GM23338 (cell line): ENCODE measurements around the gene ENTR1. TPM values are rescaled to one million over a fixed set of nuclear protein-coding genes. Genes with fewer than 3 reads are reported as not detected.

Experiments
- ATAC-seq: fragments of 200-7000 bp; cut with Tn5 transposase; 3 replicates; pipeline ENCODE4 v1.9.1; 2020
- DNase-seq: peaks from one replicate; pipeline ENCODE4 v3.0.0-alpha.2; 2015; ENCODE audit warnings: low spot score
- H2AFZ ChIP-seq: fragments of 200-600 bp; sonication (generic); 2 replicates; pipeline ENCODE4 v1.8.0; 2016; ENCODE audit warnings: antibody characterized with exemption, mild to moderate bottlenecking, moderate library complexity
- H3F3A ChIP-seq: fragments of 200-600 bp; sonication (generic); replicated peaks from 2 replicates; pipeline ENCODE4 v1.8.0; 2017; ENCODE audit warnings: antibody characterized with exemption, mixed run types, low read depth
- H3K27ac ChIP-seq: fragments of 200-600 bp; sonication (generic); 2 replicates; pipeline ENCODE4 v1.6.1; 2016; ENCODE audit warnings: low read depth
- H3K27me3 ChIP-seq: fragments of 200-600 bp; sonication (generic); 2 replicates; pipeline ENCODE4 v1.8.0; 2016; ENCODE audit warnings: mild to moderate bottlenecking, mixed run types, moderate library complexity; ENCODE audit not compliant: insufficient read depth
- H3K36me3 ChIP-seq: fragments of 200-600 bp; sonication (generic); 2 replicates; pipeline ENCODE4 v1.8.0; 2016; ENCODE audit warnings: mild to moderate bottlenecking; ENCODE audit not compliant: insufficient read depth
- H3K4me1 ChIP-seq: fragments of 200-600 bp; sonication (generic); 2 replicates; pipeline ENCODE4 v1.8.0; 2016; ENCODE audit warnings: mild to moderate bottlenecking, moderate library complexity; ENCODE audit not compliant: insufficient read depth
- H3K4me2 ChIP-seq: fragments of 200-600 bp; sonication (generic); 2 replicates; pipeline ENCODE4 v1.7.1; 2017; ENCODE audit warnings: mixed run types
- H3K4me3 ChIP-seq: fragments of 200-600 bp; sonication (generic); 2 replicates; pipeline ENCODE4 v1.6.1; 2016; ENCODE audit warnings: mixed run types
- H3K79me2 ChIP-seq: fragments of 200-600 bp; sonication (generic); replicated peaks from 2 replicates; pipeline ENCODE4 v1.8.0; 2017; ENCODE audit warnings: mild to moderate bottlenecking; ENCODE audit not compliant: insufficient read depth
- H3K9me2 ChIP-seq: fragments of 200-600 bp; sonication (generic); 2 replicates; pipeline ENCODE4 v1.8.0; 2017; ENCODE audit not compliant: insufficient read depth
- H4K20me1 ChIP-seq: fragments of 200-600 bp; sonication (generic); replicated peaks from 2 replicates; pipeline ENCODE4 v1.8.0; 2017; ENCODE audit warnings: mild to moderate bottlenecking; ENCODE audit not compliant: insufficient read depth
- H3K27ac Mint-ChIP-seq: 2 replicates; pipeline ENCODE4 v1.8.0; 2020; ENCODE audit warnings: inconsistent platforms, mild to moderate bottlenecking, moderate library complexity, mixed read lengths
- H3K27me3 Mint-ChIP-seq: 3 replicates; pipeline ENCODE4 v1.8.0; 2022; ENCODE audit warnings: low read depth, mild to moderate bottlenecking, moderate library complexity, mixed read lengths, inconsistent platforms; ENCODE audit not compliant: insufficient read depth, poor library complexity
- H3K36me3 Mint-ChIP-seq: 3 replicates; pipeline ENCODE4 v1.8.0; 2021; ENCODE audit warnings: low read depth, mild to moderate bottlenecking, inconsistent platforms, moderate library complexity, mixed read lengths
- H3K4me1 Mint-ChIP-seq: 3 replicates; pipeline ENCODE4 v1.8.0; 2020; ENCODE audit warnings: mild to moderate bottlenecking, inconsistent platforms, mixed read lengths
- H3K4me3 Mint-ChIP-seq: 3 replicates; pipeline ENCODE4 v1.8.0; 2021; ENCODE audit warnings: moderate library complexity, mild to moderate bottlenecking, inconsistent platforms, mixed read lengths
- H3K9me3 Mint-ChIP-seq: 3 replicates; pipeline ENCODE4 v1.8.0; 2020; ENCODE audit warnings: moderate library complexity, mild to moderate bottlenecking, inconsistent platforms, mixed read lengths
- CREB1 ChIP-seq: fragments of 250-450 bp; sonication (Bioruptor Pico); IDR thresholded peaks from 2 replicates; pipeline ENCODE4 v1.5.0; 2020; ENCODE audit warnings: low read depth, mild to moderate bottlenecking, moderate library complexity
- CTCF ChIP-seq, 2 experiments: fragments of 200-600 bp in 1 of 2; sonication (generic) in 1 of 2; conservative IDR thresholded peaks; 2 replicates each; pipeline versions ENCODE4 v1.5.1 to v1.6.1; 2016 to 2017; ENCODE audit warnings: antibody characterized with exemption in 2 of 2, low read depth in 2 of 2, mild to moderate bottlenecking in 2 of 2, moderate library complexity in 1 of 2
- EZH2phosphoT487 ChIP-seq: fragments of 200-600 bp; sonication (generic); IDR thresholded peaks from one replicate; pipeline ENCODE4 v1.8.1; 2018; ENCODE audit warnings: antibody characterized with exemption; ENCODE audit not compliant: unreplicated experiment
- JUNB ChIP-seq: IDR thresholded peaks from one replicate; pipeline ENCODE4 v1.6.1; 2016; ENCODE audit warnings: antibody characterized with exemption; ENCODE audit not compliant: unreplicated experiment
- REST ChIP-seq: IDR thresholded peaks from one replicate; pipeline ENCODE4 v1.6.1; 2018; ENCODE audit warnings: antibody characterized with exemption; ENCODE audit not compliant: unreplicated experiment
- STAT1 ChIP-seq: IDR thresholded peaks from one replicate; pipeline ENCODE4 v1.6.1; 2016; ENCODE audit warnings: antibody characterized with exemption; ENCODE audit not compliant: unreplicated experiment
- ZNF114 ChIP-seq: fragments of 250-450 bp; sonication (Bioruptor Pico); IDR thresholded peaks from 2 replicates; pipeline ENCODE4 v1.5.0; 2020; ENCODE audit warnings: mild to moderate bottlenecking, moderate library complexity
- ZNF331 ChIP-seq: fragments of 250-450 bp; sonication (Bioruptor Pico); IDR thresholded peaks from 2 replicates; pipeline ENCODE4 v1.5.0; 2020; ENCODE audit warnings: low read depth, mild to moderate bottlenecking, moderate library complexity
- polyA plus RNA-seq: library from polyadenylated mRNA; unstranded; fragments of >200 nt; fragmentation: Nextera tagmentation; extraction: Ambion mirVana; gene quantifications from 2 replicates; pipeline ENCODE4 v1.2.1, GENCODE V29; 2016
- total RNA-seq: library from RNA; depleted of rRNA; stranded (reverse); fragments of >200 nt; shearing (Covaris generic); gene quantifications from 2 replicates; pipeline ENCODE4 v1.2.3, GENCODE V29; 2014
- TF ChIP-seq, protein P1 (sequence below): IDR thresholded peaks from 2 replicates; pipeline ENCODE4 v1.6.1; 2016; ENCODE audit warnings: antibody characterized with exemption

ENTR1 gene
- total and polyA plus RNA-seq, 2 experiments from 2014 or later, result 25.6 to 91.9 TPM

DNA sequence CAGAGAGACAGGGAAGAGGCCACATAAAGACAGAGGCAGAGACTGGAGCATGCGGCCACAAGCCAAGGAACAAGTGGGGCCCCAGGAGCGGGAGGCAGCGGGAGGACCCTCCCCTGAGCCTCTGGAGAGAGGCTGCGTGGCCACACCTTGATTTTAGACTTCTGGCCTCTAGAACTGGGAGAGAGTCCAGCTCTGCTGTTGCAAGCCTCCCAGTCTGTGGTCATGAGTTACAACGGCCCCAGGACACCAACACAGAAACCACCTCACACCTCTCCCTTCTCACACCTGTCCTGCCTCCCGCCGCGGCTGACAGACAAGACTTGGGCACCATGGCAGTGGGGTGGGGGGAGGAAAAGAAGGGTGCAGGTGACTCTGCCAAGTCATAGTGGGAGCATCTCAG lies 27.0 kb upstream of the ENTR1 start:
- H3K36me3 ChIP-seq, result peaks cover 2% of the 10 kb centered on the region; the same call in 1 of the 2 replicates
- H3K4me3 ChIP-seq, result peak overlapping the region; percentile 85
- Mint-ChIP-seq H3K27ac (no peak overlapping the region), H3K4me3 (peak overlapping the region; percentile 85), H3K9me3 (0 out of 3 replicates have a peak, but pooled peaks cover 2% of the 10 kb centered on the region), H3K4me1 (peaks cover 18% of the 10 kb centered on the region), H3K36me3 (peaks cover 18% of the 10 kb centered on the region), H3K27me3 (peaks cover 13% of the 10 kb centered on the region)
- peaks cover 23% of the 10 kb centered on the region for H3F3A ChIP-seq
- peaks cover 23% of the 10 kb centered on the region; the same call in 1 of the 2 replicates for H4K20me1 ChIP-seq
- H3K79me2 ChIP-seq, result peaks cover 29% of the 10 kb centered on the region
- DNase-seq, result no peak
- H3K27me3 ChIP-seq, result no peaks in the 10 kb centered on the region
- H3K27ac ChIP-seq, result no peak overlapping the region
- no peak overlapping the region for H2AFZ ChIP-seq
- TF ChIP-seq ZNF331 (CRISPR knock-in tag), result no peak
- TF ChIP-seq ZNF114 (CRISPR knock-in tag), result no peak
- TF ChIP-seq, protein P1, sequence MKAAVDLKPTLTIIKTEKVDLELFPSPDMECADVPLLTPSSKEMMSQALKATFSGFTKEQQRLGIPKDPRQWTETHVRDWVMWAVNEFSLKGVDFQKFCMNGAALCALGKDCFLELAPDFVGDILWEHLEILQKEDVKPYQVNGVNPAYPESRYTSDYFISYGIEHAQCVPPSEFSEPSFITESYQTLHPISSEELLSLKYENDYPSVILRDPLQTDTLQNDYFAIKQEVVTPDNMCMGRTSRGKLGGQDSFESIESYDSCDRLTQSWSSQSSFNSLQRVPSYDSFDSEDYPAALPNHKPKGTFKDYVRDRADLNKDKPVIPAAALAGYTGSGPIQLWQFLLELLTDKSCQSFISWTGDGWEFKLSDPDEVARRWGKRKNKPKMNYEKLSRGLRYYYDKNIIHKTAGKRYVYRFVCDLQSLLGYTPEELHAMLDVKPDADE, result no peak
- TF ChIP-seq REST, result no peak
- no peak for TF ChIP-seq CTCF (conservative IDR thresholded peaks at IDR 0.05; ENCODE audit: low read depth in 2 of 2)
- TF ChIP-seq JUNB, result no peak
- no peak for TF ChIP-seq EZH2phosphoT487
- TF ChIP-seq CREB1 (CRISPR knock-in tag), result no peak
- TF ChIP-seq STAT1, result no peak
- no peaks in the 10 kb centered on the region for H3K4me1 ChIP-seq
- H3K9me2 ChIP-seq, result no peaks in the 10 kb centered on the region
- H3K4me2 ChIP-seq, result 0 out of 2 replicates have a peak overlapping the region, but pooled peaks have one; percentile 93
- no peak for ATAC-seq
